Measurements from ENCODE around the gene CCDC33. TPM values are rescaled to one million over a fixed set of nuclear protein-coding genes. Genes with fewer than 3 reads are reported as not detected.

CCDC33 gene
- total RNA-seq, 4 donors from 2014 or later = not detected

Other genes with a start within 250 kb of the CCDC33 start
- 10 to 100 TPM in 2 of 4 donors, 1 to 10 TPM in 2; 7.9 to 25.4 (median 14.9) TPM for gene STOML1, start 244.0 kb upstream of the CCDC33 start, total RNA-seq
- 10 to 100 TPM; 48.0 to 61.6 (median 57.2) TPM for gene PML, start 241.6 kb upstream of the CCDC33 start, total RNA-seq
- 1 to 10 TPM in 1 of 4 donors, not detected in 3; 1.2 TPM for gene GOLGA6A, start 153.8 kb upstream of the CCDC33 start, total RNA-seq
- 1 to 10 TPM in 3 of 4 donors, under 1 TPM in 1; 0.83 to 4.9 (median 1.2) TPM for gene ISLR2, start 105.7 kb upstream of the CCDC33 start, total RNA-seq
- gene ISLR, start 62.6 kb upstream of the CCDC33 start, total RNA-seq = 100 to 1,000 TPM in 2 of 4 donors, 10 to 100 TPM in 2; 57.7 to 204 (median 112) TPM
- under 1 TPM; 0.13 to 0.83 (median 0.47) TPM for gene STRA6, start 33.5 kb upstream of the CCDC33 start, total RNA-seq
- 1 to 10 TPM; 1.7 to 2.5 (median 1.8) TPM for gene CYP11A1, start 131.3 kb downstream of the CCDC33 start, total RNA-seq
- gene SEMA7A, start 197.6 kb downstream of the CCDC33 start, total RNA-seq = 1 to 10 TPM; 1.2 to 4.1 (median 2.7) TPM
- 10 to 100 TPM; 52.7 to 69.7 (median 60.5) TPM for gene UBL7, start 224.8 kb downstream of the CCDC33 start, total RNA-seq